GM21786 (cell line): Measurements from ENCODE around the gene TNFRSF11A.

Experiments
- ATAC-seq: cut with Tn5 transposase; IDR thresholded peaks from one replicate; pipeline ENCODE4 v1.9.1; 2021; ENCODE audit not compliant: unreplicated experiment

Gene TNFRSF11A

GRCh38 chr18:62377131-62377807 lies 52.2 kb downstream of the TNFRSF11A start:
- ATAC-seq: no peak

DNA sequence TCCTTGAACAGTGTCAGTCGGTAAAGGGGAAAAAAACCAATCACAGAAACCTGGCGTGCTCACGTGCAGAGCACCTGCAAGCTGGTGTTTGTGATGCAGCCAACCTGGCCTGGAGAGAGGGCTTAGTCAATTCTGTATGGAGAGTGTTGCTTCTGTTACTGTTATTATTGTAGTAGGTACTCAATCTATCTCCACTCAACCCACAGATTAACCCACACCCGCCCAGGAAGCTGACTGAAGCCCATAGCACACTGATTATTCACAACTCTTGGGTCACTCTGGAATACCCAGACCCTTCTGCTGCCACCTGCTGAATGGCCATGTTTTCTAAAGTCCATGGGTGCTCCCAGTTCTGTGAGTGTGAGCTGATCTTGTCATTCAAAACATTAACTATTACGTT lies 53.9 kb downstream of the TNFRSF11A start:
- ATAC-seq: no peak

DNA sequence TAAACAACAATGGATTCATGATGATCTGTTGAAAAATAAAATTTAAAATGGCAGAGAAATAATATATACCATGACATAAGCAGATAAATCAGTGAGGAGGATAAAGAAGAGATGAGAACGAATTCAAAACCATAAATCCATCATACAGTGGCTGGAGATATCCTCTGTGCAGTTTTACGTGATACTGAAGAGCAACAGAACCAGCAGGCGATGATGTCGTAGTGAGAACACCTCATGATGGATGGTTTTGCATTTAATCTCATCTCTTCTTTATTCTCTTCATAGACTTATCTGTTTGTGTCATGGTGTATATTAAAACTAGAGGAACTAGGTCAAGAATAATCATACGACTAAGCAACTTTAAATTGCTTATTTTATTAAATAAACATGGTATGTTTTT lies 56.3 kb downstream of the TNFRSF11A start:
- ATAC-seq: no peak

DNA sequence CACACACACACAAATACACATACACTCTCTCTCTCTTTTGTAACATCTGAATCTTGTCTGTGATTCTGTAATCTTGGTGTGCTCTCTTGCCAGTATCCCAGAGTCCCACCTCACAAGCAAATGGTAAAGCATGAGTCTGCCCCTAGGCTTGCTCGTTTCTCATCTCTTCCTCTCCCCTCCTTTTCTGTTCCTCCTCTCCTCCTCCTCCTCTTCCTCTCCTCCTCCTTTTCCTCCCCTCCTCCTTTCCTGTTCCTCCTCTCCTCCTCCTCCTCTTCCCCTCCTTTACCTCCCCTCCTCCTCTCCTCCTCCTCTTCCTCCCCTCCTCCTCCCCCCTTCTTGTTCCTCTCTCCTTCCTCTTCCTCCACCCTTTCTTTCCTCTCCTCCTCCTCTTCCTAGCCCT lies 59.0 kb downstream of the TNFRSF11A start:
- ATAC-seq: no peak

GRCh38 chr18:62384610-62385097 lies 59.5 kb downstream of the TNFRSF11A start:
- ATAC-seq: no peak

DNA sequence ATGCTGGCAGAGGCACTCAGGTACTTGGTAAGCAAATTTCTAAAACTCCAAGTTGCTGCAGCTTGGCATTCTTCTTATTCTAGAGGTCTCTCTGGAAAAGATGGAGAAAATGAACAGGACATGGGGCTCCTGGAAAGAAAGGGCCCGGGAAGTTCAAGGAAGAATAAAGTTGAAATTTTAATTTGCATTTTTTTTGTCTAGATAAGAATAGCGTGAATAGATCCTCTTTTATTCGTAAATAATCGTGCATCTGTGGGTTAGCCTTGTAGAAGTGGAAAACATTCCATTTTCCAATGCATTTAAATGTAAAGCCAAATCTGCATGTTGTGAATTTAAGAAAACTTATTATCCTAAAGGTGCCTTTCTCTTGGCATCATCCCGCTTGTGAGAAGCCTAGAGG lies 61.0 kb downstream of the TNFRSF11A start:
- ATAC-seq: no peak

DNA sequence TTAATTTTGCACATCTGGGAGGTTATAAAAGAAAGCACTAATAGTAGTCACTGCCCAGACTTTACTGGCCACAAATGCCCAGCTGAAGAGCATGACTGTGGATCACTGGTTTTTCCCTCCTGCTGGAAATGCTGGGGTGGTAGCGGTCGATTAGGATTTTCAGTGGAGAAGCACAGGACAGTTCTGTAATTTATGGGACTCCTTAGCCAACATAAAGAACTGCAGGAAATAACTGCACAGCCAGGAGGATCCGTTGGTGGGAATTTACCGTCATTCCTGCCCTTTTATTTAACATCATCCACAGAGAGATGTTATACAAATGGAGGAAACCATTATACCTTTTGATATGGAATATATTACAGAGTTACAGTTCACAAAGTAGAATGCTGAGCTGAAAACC lies 61.5 kb downstream of the TNFRSF11A start:
- no peak for ATAC-seq

DNA sequence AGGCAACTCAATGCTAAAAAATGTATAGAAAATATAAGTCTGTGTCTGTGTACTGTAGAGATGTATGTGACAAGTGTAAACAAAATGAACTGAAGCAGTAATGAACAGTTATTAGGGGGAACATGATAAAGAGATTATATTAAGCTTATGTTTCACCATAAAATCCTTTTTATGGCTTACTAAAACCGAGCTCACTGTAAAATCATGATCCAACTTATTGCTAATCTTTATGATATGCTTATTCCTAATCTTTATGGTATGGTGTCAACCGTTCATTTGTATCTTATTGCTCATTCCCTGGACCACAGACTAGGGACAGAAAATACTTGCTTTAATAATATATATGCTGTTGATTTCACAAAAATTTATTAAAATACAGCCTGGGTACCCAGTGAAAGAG lies 62.1 kb downstream of the TNFRSF11A start:
- ATAC-seq: no peak

DNA sequence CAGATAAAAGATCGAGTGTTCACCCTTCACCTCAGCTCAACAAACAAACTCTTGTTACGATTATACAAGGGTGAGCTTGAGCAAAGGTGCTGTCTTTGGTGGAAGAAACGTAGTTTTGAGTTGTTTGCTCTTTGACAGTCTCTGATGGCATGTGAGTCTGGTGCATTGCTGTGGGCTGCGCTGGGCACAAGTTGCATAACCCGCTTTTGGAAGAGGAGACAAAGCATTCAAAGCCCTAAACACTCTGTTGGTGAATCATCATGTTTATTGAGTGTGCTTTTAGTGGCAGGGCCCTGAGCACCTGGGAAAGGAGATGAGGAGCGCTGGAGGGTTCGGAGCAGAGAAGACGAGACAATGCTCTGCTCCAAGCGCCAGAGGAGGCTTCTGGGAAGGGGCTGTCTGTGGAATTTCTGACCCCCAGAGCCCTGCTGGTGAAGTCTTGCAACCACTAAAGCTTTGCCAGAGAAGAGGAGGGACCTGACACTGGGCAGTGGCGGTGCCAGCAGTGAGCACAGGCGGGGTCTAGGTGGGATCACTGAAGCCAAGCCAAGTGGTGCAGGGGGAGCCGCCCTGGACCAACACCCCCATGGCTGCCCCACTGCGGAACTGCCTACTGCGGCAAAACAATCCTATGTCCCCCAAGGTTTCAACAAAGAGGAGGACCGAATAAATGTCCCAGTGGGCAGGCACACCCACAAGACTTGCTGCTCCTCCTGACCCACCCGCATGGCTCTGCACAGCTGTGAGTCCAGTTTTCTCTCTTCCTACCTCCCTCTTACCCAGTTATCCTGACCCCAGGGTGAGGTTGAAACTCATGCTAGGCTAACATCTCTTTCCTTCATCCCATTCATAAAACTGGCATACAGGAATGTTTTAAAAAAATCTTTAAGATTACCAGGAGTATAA lies 64.0 kb downstream of the TNFRSF11A start:
- ATAC-seq: no peak

- ATAC-seq: no peak
Observed at GRCh38 chr18:62389761-62390481, 64.8 kb downstream of the TNFRSF11A start.

GRCh38 chr18:62394006-62394763 lies 69.1 kb downstream of the TNFRSF11A start:
- ATAC-seq: no peak

DNA sequence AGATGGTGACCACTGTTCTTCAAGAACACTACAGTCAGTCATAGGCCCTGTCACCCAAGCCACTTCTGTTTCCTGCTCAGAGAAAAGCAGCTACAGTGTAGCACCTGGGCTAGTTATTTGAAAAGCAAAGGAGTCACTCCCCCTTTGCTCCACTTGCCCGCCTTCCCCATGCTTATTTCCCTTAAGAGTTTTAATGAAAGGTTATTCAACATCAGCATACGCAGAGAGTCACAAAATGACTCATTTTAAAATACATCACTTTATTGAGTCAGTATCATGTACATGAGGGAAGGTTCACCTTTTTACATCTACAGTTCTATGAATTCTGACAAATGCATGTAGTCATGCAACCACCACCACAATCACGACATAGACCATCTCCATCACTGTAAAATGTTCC lies 71.3 kb downstream of the TNFRSF11A start:
- no peak for ATAC-seq

DNA sequence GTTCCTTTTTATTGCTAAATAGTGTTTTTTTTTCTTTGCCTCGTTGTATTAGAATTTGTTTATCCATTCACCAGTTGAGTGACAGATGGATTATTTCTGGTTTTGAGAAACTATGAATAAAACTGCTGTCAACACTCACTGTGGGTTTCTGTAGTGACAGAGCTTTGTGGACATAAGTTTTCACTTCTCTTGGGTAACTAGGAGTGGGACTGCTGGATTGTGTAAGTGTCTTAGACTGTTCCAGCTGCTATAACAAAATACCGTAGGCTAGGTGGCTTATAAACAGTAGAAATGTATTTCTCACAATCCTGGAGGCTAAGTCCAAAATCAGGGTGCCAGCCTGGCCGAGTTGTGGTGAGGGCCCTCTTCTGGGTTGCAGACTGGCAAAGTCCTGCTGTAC lies 71.9 kb downstream of the TNFRSF11A start:
- no peak for ATAC-seq

DNA sequence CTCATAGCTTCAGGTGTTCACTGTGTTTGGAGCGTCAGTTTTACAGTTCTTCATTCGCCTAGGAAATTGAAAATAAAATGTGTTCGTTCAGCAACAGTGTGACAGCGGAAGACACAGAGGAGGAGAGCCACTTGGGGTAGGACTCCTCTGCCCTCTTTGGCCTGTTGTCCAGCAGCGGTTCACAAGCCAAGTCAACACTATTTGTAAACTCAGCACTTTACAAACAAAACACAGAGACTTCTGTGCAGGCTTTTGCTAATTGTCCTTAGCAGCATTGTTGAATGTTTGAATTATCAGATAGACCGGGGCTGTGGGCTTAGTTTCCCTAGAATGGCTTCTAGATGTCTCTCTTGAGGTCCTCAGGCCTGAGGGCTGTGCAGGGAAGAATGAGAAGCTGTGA lies 73.2 kb downstream of the TNFRSF11A start:
- no peak for ATAC-seq

DNA sequence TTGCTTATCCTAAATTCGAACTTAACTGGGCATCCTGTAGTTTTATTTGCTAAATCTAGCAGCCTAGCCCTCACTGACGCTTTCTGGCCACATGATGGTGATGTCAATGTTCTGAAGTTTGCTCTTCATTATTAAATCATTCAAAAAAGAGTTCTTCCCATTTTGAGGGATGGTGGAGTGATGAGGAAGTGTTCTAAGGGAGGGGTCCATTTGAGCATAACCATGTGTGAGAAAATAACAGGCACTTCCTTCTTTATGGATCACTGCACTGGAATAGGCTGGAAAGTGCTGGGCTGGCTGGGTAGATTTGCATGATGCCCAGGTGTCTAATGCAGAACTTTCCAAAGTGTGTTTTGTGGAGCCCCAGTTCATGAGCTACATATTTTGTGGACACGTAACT lies 74.2 kb downstream of the TNFRSF11A start:
- no peak for ATAC-seq

DNA sequence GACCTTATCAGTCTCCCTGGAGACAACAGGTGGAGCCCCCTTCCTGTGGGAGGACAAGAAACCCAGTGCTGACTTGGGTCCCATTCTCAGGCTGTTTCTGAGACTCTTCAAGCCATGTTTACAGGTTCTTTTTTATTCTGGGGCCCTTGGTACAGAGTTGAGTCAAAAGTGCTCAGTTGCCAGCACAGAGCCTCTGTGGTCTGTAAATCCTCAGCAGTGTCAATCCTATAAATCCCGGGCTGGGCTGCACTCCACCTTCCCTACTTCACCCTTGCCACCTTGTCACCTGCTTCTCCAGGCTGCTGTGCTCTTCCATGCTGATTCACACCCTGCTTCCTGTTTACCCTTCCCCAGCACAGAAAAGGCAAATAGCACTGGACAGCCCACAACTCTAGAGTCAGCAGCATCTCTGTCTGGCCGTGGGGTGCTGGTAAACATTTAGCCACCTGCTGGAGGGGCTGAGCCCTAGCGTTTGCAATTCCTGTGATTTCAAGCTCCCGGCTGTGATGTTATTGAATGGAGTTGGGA lies 74.7 kb downstream of the TNFRSF11A start:
- ATAC-seq: peak; percentile 72

DNA sequence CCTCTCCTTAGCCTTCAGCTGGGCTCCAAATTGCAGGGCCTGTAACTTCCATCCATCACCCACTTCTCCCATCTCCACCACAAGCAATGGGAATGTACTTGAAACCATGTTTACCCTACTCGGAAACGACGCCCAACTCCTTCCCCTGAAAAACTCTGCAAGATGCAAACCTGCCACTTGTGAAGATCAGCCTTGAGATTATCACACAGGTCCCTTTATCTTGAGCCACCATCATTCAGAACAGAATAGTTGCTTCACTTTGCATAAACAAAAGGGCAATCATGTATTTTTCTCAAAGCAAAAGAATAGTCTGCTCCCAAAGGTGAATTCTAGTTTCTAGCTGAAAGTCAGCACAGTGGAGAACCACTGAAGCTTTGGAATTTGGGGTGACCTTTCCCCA lies 75.8 kb downstream of the TNFRSF11A start:
- no peak for ATAC-seq

- no peak for ATAC-seq
Observed at GRCh38 chr18:62402342-62402948, 77.3 kb downstream of the TNFRSF11A start.

DNA sequence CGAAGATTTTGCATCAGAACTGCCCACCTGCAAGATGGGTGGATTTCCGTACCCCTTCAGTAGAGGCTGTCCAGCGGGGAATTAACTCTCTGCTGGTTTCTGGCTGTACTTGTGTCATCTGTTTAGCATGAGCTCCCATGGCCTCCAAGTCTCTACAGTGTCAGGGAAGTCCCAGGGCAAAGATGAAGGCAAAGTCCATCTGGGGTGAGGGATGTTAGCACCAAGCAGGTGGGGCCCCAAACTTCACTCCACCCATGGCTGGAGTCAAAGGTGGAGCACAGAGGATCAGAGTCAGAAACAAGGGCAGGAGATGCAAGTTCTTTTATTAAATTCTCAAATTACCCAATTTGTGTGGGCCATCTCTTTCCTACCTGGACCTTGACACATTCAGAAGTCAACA lies 78.0 kb downstream of the TNFRSF11A start:
- no peak for ATAC-seq

GRCh38 chr18:62404881-62405280 lies 79.8 kb downstream of the TNFRSF11A start:
- no peak for ATAC-seq
